Gastrocnemius medialis (tissue), 4 donors: Measurements from ENCODE around the gene METTL15.

Source experiments
- CTCF ChIP-seq, 5 experiments: fragments of 450-650 bp in 3 of 5; fragments of 200-600 bp in 2 of 5; sonication (generic) in 2 of 5; IDR thresholded peaks in 4 of 5; conservative IDR thresholded peaks in 1 of 5; 1 replicate in 4 of 5; 2 replicates in 1 of 5; pipeline ENCODE4 v1.5.1; 2016 to 2019; ENCODE audit warnings: antibody characterized with exemption in 5 of 5, mild to moderate bottlenecking in 3 of 5, moderate library complexity in 3 of 5
- POLR2A ChIP-seq, 2 donors: fragments of 450-650 bp; IDR thresholded peaks; one replicate each; pipeline ENCODE4 v1.6.1; 2017; ENCODE audit warnings: antibody characterized with exemption in 2 of 2, mild to moderate bottlenecking in 2 of 2, moderate library complexity in 2 of 2

- TF ChIP-seq POLR2A (IDR thresholded peaks at IDR 0.05) = no peak
- TF ChIP-seq CTCF (IDR thresholded peaks at IDR 0.05 in 4 of 5, conservative IDR thresholded peaks at IDR 0.05 in 1 of 5) = no peak
Measured at GRCh38 chr11:28245131-28245530, 136.9 kb downstream of the METTL15 start.
